ENCODE measurements around the gene LHPP.

LHPP gene

DNA sequence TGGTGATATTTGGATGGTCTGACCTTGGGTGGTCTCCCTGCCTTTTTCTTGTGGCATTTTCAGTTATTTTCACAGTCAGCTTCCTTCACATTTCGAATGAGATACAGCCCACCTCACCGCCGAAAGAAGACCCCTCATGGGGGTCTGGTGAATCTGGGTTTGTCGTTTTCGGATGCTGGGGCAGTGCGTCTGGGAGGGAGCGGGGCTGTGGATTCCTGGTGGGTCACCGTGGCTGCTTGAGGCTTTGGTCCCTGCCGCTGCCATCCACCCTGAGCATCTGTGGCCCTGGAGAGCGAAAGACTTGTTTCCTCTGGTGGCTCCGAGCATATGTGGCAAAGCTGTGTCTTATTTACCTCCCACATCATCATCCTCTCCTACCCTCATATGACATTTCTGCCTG, 43.1 kb downstream of the LHPP start:
- no peak for TF ChIP-seq FOXP2 (optimal IDR thresholded peaks at IDR 0.05; ENCODE audit: control extremely low read depth, extremely low read length, insufficient read depth)
- TF ChIP-seq POLR2AphosphoS5 (IDR thresholded peaks at IDR 0.05; ENCODE audit: borderline replicate concordance, low read depth, low read length), result no peak
- no peak for TF ChIP-seq EZH2 (IDR thresholded peaks at IDR 0.05)
- Histone ChIP-seq H3K27ac (no peak overlapping the region), H3K36me3 (ENCODE audit: insufficient read depth, low read length) (no peaks in the 10 kb centered on the region), H3K4me3 (no peak overlapping the region), H3K9ac (ENCODE audit: insufficient read length) (no peak overlapping the region), H3K9me3 (ENCODE audit: low read depth, low read length) (no peaks in the 10 kb centered on the region)
- DNase-seq (ENCODE audit: low read depth, low spot score), result no peak

DNA sequence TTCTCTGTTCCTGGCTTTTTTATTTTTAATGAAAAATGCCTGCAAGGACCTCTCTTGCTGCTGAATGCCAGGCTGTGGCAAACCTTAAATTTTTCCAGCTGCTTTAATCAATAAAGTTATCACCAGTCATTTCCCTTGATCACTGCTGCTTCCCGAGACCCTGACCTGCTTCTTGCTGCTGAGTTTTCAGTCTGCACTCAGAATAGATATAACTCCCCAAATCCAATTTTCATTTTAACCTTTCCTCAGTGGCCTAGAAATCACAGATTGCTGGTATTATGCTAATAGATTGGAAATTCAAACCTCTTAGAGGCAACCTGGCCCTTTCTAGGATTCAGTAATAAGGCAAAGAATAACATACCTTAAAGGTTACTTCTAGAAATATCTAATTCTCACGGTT, 43.7 kb downstream of the LHPP start:
- no peak overlapping the region for H3K9ac ChIP-seq (ENCODE audit: insufficient read length)
- no peak overlapping the region for H3K4me3 ChIP-seq
- TF ChIP-seq FOXP2 (optimal IDR thresholded peaks at IDR 0.05; ENCODE audit: control extremely low read depth, extremely low read length, insufficient read depth) (no peak), EZH2 (IDR thresholded peaks at IDR 0.05) (no peak), POLR2AphosphoS5 (IDR thresholded peaks at IDR 0.05; ENCODE audit: borderline replicate concordance, low read depth, low read length) (no peak)
- no peaks in the 10 kb centered on the region for H3K9me3 ChIP-seq (ENCODE audit: low read depth, low read length)
- no peak overlapping the region for H3K27ac ChIP-seq
- no peaks in the 10 kb centered on the region for H3K36me3 ChIP-seq (ENCODE audit: insufficient read depth, low read length)
- no peak for DNase-seq (ENCODE audit: low read depth, low spot score)

DNA sequence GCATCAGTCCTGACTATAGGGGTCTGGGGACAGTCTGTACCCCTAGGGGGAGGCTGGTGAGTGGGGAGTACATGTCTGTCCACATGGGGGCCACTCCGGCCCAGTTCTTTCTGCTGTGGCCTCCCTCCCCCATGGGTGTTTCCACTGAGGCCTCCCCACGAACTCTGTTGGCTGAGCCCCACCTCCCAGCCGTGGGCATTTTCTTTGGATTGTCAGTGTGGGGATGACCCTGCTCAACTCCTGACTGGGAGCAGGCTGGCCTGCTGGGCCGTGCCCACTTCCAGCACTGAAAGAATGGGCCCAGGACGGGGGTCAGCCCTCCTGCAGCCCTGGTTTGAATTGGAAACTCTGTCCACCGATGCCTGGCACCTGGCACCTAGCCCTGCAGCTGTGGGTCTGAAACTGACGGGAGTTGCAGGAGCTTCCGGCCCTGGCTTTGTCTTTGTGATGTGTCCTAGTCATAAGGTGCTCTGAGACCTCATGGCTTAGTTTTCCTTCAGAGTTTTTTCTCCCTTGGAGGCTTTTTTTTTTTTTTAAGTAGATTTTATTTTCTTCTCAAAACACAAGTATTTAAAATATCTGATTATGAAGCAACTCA, 46.5 kb downstream of the LHPP start:
- Histone ChIP-seq H3K4me3 (no peak overlapping the region), H3K27ac (no peak overlapping the region)
- TF ChIP-seq POLR2AphosphoS5 (IDR thresholded peaks at IDR 0.05; ENCODE audit: borderline replicate concordance, low read depth, low read length), result no peak
- TF ChIP-seq FOXP2 (optimal IDR thresholded peaks at IDR 0.05; ENCODE audit: control extremely low read depth, extremely low read length, insufficient read depth), result no peak
- TF ChIP-seq EZH2 (IDR thresholded peaks at IDR 0.05), result no peak

DNA sequence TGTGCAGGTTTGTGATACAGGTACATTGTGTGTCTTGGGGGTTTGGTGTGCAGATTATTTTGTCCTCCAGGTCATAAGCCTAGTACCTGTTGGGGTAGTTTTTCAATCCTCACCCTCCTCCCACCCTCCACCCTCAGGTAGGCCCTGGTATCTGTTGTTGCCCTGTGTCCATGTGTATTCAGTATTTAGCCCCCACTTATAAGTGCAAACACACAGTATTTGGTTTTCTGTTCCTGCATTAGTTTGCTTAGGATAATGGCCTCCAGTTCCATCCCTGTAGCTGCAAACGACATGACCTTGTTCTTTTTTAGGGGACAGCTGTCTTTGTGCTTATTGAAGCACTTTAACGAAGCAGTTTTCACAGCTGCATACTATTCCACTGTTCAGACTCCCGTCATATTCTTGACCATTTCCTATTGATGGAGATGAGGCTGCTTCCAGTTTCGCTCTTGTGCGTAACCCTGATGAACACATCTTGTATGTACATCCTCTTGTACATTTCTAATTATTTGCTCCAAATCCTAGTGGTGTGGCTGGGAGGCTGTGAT, 47.4 kb downstream of the LHPP start:
- no peak for DNase-seq (ENCODE audit: low read depth, low spot score)
- TF ChIP-seq EZH2 (IDR thresholded peaks at IDR 0.05), result no peak
- no peak for TF ChIP-seq POLR2AphosphoS5 (IDR thresholded peaks at IDR 0.05; ENCODE audit: borderline replicate concordance, low read depth, low read length)
- TF ChIP-seq FOXP2 (optimal IDR thresholded peaks at IDR 0.05; ENCODE audit: control extremely low read depth, extremely low read length, insufficient read depth), result no peak
- H3K9ac ChIP-seq (ENCODE audit: insufficient read length), result no peak overlapping the region
- H3K4me3 ChIP-seq, result no peak overlapping the region
- no peaks in the 10 kb centered on the region for H3K9me3 ChIP-seq (ENCODE audit: low read depth, low read length)
- H3K36me3 ChIP-seq (ENCODE audit: insufficient read depth, low read length), result no peaks in the 10 kb centered on the region
- H3K27ac ChIP-seq, result no peak overlapping the region

More for the DNA sequence above, 46.5 kb downstream of the LHPP start:
- DNase-seq (ENCODE audit: low read depth, low spot score), result no peak
- Histone ChIP-seq H3K9me3 (ENCODE audit: low read depth, low read length) (no peaks in the 10 kb centered on the region), H3K9ac (ENCODE audit: insufficient read length) (no peak overlapping the region), H3K36me3 (ENCODE audit: insufficient read depth, low read length) (no peaks in the 10 kb centered on the region)

DNA sequence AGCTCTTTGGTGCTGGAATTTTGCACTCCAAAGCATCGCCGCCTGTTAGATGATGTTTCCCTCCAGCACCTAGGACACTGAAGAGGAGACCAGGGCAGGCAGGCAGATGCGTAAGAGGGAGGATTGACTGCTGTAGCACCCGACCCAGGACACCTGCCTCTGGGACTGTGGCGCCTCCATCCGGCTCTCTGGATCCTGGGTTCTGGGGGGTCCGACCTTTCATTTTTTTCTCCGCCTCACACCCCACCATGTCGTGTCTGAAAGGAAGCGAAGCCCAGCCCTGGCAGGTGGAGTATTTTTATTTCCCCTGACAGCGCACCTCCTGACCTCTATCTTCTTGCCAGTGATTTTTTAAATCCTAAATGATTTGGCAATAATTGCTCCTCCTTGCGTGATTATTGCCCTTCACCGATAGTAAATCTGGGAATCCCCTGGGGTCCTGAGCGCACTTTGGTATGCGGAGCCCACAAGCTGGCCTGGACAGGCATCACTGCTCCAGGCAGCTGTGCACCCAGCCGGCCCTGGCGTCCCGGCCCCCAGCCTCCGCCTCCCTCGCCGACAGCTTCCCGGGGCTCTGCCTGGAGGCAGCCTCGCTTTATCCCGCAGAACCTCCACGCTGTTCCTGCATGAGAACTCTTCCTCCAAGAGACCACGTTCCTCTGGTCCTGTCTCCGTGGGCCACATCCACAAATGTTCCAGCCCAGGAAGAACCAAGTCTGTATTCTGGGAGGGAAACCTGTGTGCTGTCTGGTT, 48.4 kb downstream of the LHPP start:
- no peak for DNase-seq (ENCODE audit: low read depth, low spot score)
- Histone ChIP-seq H3K36me3 (ENCODE audit: insufficient read depth, low read length) (no peaks in the 10 kb centered on the region), H3K27ac (no peak overlapping the region), H3K9ac (ENCODE audit: insufficient read length) (no peak overlapping the region), H3K9me3 (ENCODE audit: low read depth, low read length) (no peaks in the 10 kb centered on the region), H3K4me3 (no peak overlapping the region)
- TF ChIP-seq EZH2 (IDR thresholded peaks at IDR 0.05), result no peak
- no peak for TF ChIP-seq FOXP2 (optimal IDR thresholded peaks at IDR 0.05; ENCODE audit: control extremely low read depth, extremely low read length, insufficient read depth)
- no peak for TF ChIP-seq POLR2AphosphoS5 (IDR thresholded peaks at IDR 0.05; ENCODE audit: borderline replicate concordance, low read depth, low read length)

DNA sequence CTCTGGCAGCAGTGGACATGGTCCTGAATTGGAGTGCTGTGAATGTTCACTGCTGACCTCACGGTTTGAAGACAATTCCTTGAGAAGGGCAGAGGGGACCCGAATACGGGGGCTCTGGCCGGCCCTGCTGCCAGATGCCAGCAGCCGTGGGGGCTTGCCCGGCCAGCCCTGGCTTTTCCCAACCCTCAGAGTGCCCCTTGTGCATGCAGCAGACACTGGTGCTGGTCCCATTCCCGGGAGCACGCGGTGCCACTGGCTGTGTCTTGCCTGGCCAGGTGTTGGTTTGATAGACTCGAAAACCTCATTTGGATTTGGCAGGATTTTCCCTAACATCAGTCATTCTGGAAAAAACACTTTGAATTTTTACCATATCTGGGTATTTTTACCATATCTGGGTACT, 49.1 kb downstream of the LHPP start:
- TF ChIP-seq EZH2 (IDR thresholded peaks at IDR 0.05) (no peak), POLR2AphosphoS5 (IDR thresholded peaks at IDR 0.05; ENCODE audit: borderline replicate concordance, low read depth, low read length) (no peak), FOXP2 (optimal IDR thresholded peaks at IDR 0.05; ENCODE audit: control extremely low read depth, extremely low read length, insufficient read depth) (no peak)
- Histone ChIP-seq H3K4me3 (no peak overlapping the region), H3K36me3 (ENCODE audit: insufficient read depth, low read length) (no peaks in the 10 kb centered on the region), H3K27ac (no peak overlapping the region), H3K9ac (ENCODE audit: insufficient read length) (no peak overlapping the region), H3K9me3 (ENCODE audit: low read depth, low read length) (no peaks in the 10 kb centered on the region)
- DNase-seq (ENCODE audit: low read depth, low spot score), result no peak

DNA sequence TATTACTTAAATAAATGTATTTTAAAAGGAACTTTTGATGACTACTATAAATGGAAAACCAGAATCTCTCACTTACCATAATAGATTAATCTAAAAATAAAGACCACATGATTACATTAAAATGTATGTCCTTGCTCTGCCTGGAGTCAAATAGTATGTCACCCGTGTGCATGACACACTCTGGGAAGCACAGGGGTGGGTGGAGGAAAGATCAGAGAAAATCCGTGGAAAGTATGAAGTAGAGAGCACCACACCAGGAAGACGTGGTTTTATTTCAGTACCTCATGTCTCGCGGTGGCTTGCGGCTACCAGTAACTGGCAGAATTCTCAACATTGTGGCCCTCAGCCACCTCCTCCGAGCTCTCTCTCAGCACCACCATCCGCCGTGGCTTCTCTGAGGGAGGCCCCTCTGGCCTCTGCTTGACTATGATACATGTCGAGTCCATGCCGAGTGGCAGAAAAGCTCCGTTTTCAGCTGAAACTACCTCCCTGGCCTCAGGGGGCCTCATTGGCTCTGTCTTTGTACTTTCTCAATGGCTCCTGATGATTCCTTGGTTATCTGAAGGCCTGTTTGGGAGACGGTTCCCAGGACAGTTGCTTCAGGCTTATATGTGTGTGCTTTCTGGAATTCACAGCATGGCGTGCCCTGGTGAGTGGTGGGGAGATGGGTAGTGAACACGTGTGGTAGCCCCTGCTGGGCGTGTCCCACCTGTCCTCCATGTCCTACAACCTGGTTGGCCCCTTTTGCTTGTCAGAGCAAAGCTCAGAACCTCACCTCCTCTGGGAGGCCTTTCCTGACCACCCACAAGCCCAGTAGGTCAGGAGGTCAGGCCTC, 49.8 kb downstream of the LHPP start:
- no peak for DNase-seq (ENCODE audit: low read depth, low spot score)
- no peak overlapping the region for H3K27ac ChIP-seq
- H3K9ac ChIP-seq (ENCODE audit: insufficient read length), result no peak overlapping the region
- H3K4me3 ChIP-seq, result no peak overlapping the region
- TF ChIP-seq FOXP2 (optimal IDR thresholded peaks at IDR 0.05; ENCODE audit: control extremely low read depth, extremely low read length, insufficient read depth) (no peak), EZH2 (IDR thresholded peaks at IDR 0.05) (no peak), POLR2AphosphoS5 (IDR thresholded peaks at IDR 0.05; ENCODE audit: borderline replicate concordance, low read depth, low read length) (no peak)
- H3K9me3 ChIP-seq (ENCODE audit: low read depth, low read length), result no peaks in the 10 kb centered on the region
- no peaks in the 10 kb centered on the region for H3K36me3 ChIP-seq (ENCODE audit: insufficient read depth, low read length)

DNA sequence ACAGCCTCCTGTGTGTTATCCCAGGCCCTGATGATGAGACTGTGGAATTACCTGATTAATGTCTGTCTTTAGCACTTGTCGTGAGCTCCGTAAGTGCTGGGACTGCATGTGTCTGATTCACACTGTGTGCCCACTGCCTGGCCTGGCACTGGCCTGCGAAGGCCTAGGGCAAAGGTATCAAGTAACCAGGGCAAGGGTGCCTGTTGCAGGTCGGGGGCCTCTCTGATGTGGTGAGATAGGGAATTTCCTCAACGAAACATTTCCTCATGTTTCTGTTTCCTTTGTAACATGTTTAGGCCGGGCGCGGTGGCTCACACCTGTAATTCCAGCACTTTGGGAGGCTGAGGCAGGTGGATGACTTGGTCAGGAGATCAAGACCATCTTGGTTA, 50.4 kb downstream of the LHPP start:
- DNase-seq (ENCODE audit: low read depth, low spot score), result no peak
- TF ChIP-seq EZH2 (IDR thresholded peaks at IDR 0.05), result no peak
- no peak for TF ChIP-seq FOXP2 (optimal IDR thresholded peaks at IDR 0.05; ENCODE audit: control extremely low read depth, extremely low read length, insufficient read depth)
- no peak for TF ChIP-seq POLR2AphosphoS5 (IDR thresholded peaks at IDR 0.05; ENCODE audit: borderline replicate concordance, low read depth, low read length)
- Histone ChIP-seq H3K4me3 (no peak overlapping the region), H3K36me3 (ENCODE audit: insufficient read depth, low read length) (no peaks in the 10 kb centered on the region), H3K9me3 (ENCODE audit: low read depth, low read length) (no peaks in the 10 kb centered on the region), H3K27ac (no peak overlapping the region), H3K9ac (ENCODE audit: insufficient read length) (no peak overlapping the region)

Data from SK-N-MC (cell line).